ENCODE results near the gene KLHDC10. TPM values are rescaled to one million over a fixed set of nuclear protein-coding genes. Genes with fewer than 3 reads are reported as not detected.

Gene KLHDC10
- total and polyA plus RNA-seq, 2 of the 13 experiments (the other 11 are each of a cell fraction or from before 2014, with no cell fraction given), result 11.9 to 21.6 TPM

DNA sequence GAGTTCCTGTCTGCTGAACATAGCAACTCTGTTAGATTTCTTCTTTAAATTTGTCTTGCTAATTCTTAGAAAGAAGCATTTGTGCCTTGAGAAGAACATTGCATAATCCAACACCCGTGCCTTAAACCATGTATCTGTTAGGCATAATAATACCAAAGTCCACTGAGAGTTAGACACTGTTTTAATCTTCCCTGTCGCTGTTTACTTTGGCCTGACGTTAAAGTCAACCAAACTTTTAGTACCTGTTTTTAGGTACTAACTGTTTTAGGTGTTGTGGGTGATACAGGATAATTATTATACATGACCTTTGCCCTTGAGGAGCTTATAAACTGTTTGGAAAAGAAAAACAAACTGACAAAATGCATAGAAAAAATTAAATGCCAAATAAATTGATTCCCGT is 43.6 kb downstream of the KLHDC10 start (continued):
- TF ChIP-seq FUBP1 (CRISPR knock-in tag; IDR thresholded peaks at IDR 0.05; ENCODE audit: borderline replicate concordance) (no peak), SP1 (IDR thresholded peaks at IDR 0.05) (no peak), SP1 (CRISPR knock-in tag; IDR thresholded peaks at IDR 0.05) (no peak), ZNF839 (CRISPR knock-in tag; IDR thresholded peaks at IDR 0.05; ENCODE audit: borderline replicate concordance) (no peak), POLR2AphosphoS2 (IDR thresholded peaks at IDR 0.05; ENCODE audit: low read depth, low read length) (no peak), CREB1 (IDR thresholded peaks at IDR 0.05) (no peak), CREB1 (CRISPR knock-in tag; IDR thresholded peaks at IDR 0.05) (no peak), ZNF44 (CRISPR knock-in tag; IDR thresholded peaks at IDR 0.05) (no peak), ZBTB7A (CRISPR knock-in tag; IDR thresholded peaks at IDR 0.05) (no peak), MAFF (IDR thresholded peaks at IDR 0.05; ENCODE audit: low read depth, low read length) (no peak), DMAP1 (CRISPR knock-in tag; IDR thresholded peaks at IDR 0.05) (no peak), REPIN1 (CRISPR knock-in tag; IDR thresholded peaks at IDR 0.05; ENCODE audit: borderline replicate concordance, low read depth) (no peak), ZKSCAN1 (IDR thresholded peaks at IDR 0.05; ENCODE audit: low read length) (no peak), SETDB1 (CRISPR knock-in tag; IDR thresholded peaks at IDR 0.05; ENCODE audit: borderline replicate concordance) (no peak), ZNF549 (CRISPR knock-in tag; IDR thresholded peaks at IDR 0.05) (no peak), ZNF737 (CRISPR knock-in tag; IDR thresholded peaks at IDR 0.05; ENCODE audit: borderline replicate concordance) (no peak), MATR3 (CRISPR knock-in tag; IDR thresholded peaks at IDR 0.05) (no peak), ATAD3A (CRISPR knock-in tag; IDR thresholded peaks at IDR 0.05) (no peak), ZNF879 (CRISPR knock-in tag; IDR thresholded peaks at IDR 0.05) (no peak)
- TF ChIP-seq, protein P1, sequence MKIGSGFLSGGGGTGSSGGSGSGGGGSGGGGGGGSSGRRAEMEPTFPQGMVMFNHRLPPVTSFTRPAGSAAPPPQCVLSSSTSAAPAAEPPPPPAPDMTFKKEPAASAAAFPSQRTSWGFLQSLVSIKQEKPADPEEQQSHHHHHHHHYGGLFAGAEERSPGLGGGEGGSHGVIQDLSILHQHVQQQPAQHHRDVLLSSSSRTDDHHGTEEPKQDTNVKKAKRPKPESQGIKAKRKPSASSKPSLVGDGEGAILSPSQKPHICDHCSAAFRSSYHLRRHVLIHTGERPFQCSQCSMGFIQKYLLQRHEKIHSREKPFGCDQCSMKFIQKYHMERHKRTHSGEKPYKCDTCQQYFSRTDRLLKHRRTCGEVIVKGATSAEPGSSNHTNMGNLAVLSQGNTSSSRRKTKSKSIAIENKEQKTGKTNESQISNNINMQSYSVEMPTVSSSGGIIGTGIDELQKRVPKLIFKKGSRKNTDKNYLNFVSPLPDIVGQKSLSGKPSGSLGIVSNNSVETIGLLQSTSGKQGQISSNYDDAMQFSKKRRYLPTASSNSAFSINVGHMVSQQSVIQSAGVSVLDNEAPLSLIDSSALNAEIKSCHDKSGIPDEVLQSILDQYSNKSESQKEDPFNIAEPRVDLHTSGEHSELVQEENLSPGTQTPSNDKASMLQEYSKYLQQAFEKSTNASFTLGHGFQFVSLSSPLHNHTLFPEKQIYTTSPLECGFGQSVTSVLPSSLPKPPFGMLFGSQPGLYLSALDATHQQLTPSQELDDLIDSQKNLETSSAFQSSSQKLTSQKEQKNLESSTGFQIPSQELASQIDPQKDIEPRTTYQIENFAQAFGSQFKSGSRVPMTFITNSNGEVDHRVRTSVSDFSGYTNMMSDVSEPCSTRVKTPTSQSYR (CRISPR knock-in tag; IDR thresholded peaks at IDR 0.05; ENCODE audit: borderline replicate concordance), result no peak
- TF ChIP-seq, protein P2, sequence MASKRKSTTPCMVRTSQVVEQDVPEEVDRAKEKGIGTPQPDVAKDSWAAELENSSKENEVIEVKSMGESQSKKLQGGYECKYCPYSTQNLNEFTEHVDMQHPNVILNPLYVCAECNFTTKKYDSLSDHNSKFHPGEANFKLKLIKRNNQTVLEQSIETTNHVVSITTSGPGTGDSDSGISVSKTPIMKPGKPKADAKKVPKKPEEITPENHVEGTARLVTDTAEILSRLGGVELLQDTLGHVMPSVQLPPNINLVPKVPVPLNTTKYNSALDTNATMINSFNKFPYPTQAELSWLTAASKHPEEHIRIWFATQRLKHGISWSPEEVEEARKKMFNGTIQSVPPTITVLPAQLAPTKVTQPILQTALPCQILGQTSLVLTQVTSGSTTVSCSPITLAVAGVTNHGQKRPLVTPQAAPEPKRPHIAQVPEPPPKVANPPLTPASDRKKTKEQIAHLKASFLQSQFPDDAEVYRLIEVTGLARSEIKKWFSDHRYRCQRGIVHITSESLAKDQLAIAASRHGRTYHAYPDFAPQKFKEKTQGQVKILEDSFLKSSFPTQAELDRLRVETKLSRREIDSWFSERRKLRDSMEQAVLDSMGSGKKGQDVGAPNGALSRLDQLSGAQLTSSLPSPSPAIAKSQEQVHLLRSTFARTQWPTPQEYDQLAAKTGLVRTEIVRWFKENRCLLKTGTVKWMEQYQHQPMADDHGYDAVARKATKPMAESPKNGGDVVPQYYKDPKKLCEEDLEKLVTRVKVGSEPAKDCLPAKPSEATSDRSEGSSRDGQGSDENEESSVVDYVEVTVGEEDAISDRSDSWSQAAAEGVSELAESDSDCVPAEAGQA (IDR thresholded peaks at IDR 0.05; ENCODE audit: low read depth), result no peak
- TF ChIP-seq, protein P2 (CRISPR knock-in tag; IDR thresholded peaks at IDR 0.05; ENCODE audit: borderline replicate concordance), result no peak
